PC-3 (cell line): ENCODE data around the gene SAMM50.

Source experiments
- EZH2 ChIP-seq: fragments of 300-600 bp; sonication (generic); IDR thresholded peaks from one replicate; pipeline ENCODE4 v1.6.1; 2017; ENCODE audit warnings: antibody characterized with exemption, mild to moderate bottlenecking, low read length; ENCODE audit not compliant: unreplicated experiment
- TF ChIP-seq, protein P1 (sequence below): fragments of 300-600 bp; sonication (generic); conservative IDR thresholded peaks from 2 replicates; pipeline ENCODE4 v1.5.1; 2017; ENCODE audit warnings: antibody characterized with exemption, low read depth, mild to moderate bottlenecking, low read length

- TF ChIP-seq, protein P1, sequence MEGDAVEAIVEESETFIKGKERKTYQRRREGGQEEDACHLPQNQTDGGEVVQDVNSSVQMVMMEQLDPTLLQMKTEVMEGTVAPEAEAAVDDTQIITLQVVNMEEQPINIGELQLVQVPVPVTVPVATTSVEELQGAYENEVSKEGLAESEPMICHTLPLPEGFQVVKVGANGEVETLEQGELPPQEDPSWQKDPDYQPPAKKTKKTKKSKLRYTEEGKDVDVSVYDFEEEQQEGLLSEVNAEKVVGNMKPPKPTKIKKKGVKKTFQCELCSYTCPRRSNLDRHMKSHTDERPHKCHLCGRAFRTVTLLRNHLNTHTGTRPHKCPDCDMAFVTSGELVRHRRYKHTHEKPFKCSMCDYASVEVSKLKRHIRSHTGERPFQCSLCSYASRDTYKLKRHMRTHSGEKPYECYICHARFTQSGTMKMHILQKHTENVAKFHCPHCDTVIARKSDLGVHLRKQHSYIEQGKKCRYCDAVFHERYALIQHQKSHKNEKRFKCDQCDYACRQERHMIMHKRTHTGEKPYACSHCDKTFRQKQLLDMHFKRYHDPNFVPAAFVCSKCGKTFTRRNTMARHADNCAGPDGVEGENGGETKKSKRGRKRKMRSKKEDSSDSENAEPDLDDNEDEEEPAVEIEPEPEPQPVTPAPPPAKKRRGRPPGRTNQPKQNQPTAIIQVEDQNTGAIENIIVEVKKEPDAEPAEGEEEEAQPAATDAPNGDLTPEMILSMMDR, result no peak
- no peak for TF ChIP-seq EZH2
Measured at GRCh38 chr22:44012591-44012990, 57.3 kb downstream of the SAMM50 start.
